GM12892 (cell line): ENCODE data around the gene RAPGEF5.

Experiments
- POLR2A ChIP-seq: IDR thresholded peaks from 2 replicates; pipeline ENCODE4 v1.6.1; 2011; ENCODE audit warnings: low read depth, low read length, control low read depth
- POLR2AphosphoS5 ChIP-seq: IDR thresholded peaks from 2 replicates; pipeline ENCODE4 v1.6.1; 2011; ENCODE audit warnings: low read depth, low read length, control low read depth
- TAF1 ChIP-seq: IDR thresholded peaks from 2 replicates; pipeline ENCODE4 v1.6.1; 2011; ENCODE audit warnings: low read depth, mild to moderate bottlenecking, control low read depth, low read length, borderline replicate concordance

- TF ChIP-seq POLR2A (no peak), TAF1 (no peak), POLR2AphosphoS5 (no peak)
Measured at GRCh38 chr7:22117222-22117621, 239.7 kb downstream of the RAPGEF5 start.
